ENCODE measurements around the gene POU2AF2.

DNA sequence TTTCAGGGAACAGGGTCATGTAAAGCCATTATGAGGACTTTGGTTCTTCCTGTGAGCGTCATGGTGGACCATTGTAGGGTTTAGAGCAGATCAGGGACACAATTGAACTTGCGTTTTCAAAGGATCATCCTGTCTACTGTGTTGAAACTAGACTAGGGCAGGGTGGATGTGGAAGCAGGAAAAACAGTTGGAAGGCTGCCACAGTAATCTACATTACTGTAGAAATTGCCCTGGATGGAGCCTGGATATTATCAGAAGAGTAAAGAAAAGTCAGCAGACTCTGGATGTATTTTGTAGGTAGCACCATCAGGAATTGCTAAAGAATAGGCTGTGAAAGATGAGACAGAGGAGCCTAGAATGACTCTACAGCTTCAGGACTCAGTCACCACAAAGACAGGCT lies 5.4 kb downstream of the POU2AF2 start:
- TF ChIP-seq, protein P1, sequence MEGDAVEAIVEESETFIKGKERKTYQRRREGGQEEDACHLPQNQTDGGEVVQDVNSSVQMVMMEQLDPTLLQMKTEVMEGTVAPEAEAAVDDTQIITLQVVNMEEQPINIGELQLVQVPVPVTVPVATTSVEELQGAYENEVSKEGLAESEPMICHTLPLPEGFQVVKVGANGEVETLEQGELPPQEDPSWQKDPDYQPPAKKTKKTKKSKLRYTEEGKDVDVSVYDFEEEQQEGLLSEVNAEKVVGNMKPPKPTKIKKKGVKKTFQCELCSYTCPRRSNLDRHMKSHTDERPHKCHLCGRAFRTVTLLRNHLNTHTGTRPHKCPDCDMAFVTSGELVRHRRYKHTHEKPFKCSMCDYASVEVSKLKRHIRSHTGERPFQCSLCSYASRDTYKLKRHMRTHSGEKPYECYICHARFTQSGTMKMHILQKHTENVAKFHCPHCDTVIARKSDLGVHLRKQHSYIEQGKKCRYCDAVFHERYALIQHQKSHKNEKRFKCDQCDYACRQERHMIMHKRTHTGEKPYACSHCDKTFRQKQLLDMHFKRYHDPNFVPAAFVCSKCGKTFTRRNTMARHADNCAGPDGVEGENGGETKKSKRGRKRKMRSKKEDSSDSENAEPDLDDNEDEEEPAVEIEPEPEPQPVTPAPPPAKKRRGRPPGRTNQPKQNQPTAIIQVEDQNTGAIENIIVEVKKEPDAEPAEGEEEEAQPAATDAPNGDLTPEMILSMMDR (IDR thresholded peaks at IDR 0.05; ENCODE audit: insufficient read depth, low read depth, low read length) = no peak
- no peak for TF ChIP-seq EZH2 (IDR thresholded peaks at IDR 0.05; ENCODE audit: insufficient read depth, low read length)

Data from astrocyte (in vitro differentiated cells and primary cell).